ENCODE measurements around the gene UGT3A2.
A peak's percentile ranks its signal among the peaks of the same experiment; 100 is the strongest.

The UGT3A2 gene

DNA sequence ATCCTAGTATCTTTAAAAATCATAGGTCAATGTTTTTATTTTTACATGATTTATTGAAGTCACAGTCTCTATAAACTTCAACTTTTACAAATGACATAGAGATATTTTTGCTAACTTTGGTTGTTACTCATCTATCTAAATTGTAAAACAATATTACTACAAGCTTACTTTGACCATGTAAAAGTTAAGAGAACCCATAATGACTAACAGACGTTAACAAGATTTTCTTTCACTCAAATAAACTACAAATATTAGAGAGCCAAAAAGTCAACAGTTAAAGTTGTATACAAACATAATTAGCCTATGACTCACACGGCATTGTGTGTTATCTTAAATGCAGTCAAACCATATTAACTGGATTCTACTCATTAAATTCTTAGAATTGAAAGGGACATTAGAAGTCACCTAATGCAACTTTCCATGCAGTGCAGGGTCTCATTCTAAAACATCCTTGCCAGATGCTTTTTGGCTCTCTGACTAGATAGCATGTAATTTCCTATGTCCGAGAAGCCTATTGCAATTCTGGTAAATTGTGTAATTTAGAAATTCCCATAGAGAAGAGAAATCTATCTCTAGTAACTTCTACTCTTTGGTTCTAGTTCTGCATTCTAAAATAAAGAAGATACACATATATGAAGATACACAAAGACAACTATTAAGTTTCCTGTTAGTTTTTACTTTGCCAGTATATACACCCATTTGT is 42.2 kb upstream of the UGT3A2 start:
- Histone ChIP-seq H3K27ac (ENCODE audit: extremely low read depth, low read depth, low read length) (no peak overlapping the region), H3K36me3 (ENCODE audit: control insufficient read depth in 2 of 2, insufficient read depth in 1 of 2, low read length in 2 of 2) (peaks cover 27 to 29% of the 10 kb centered on the region in 2 experiments), H3K4me1 (ENCODE audit: control insufficient read depth, insufficient read depth, low read length) (no peaks in the 10 kb centered on the region), H3K9me3 (ENCODE audit: control insufficient read depth, insufficient read depth, low read depth, low read length) (no peaks in the 10 kb centered on the region), H3K4me3 (ENCODE audit: low read depth, low read length) (no peak overlapping the region)
- ChIA-PET CTCF (no interaction called here), POLR2A (no interaction called here)
- no peak for TF ChIP-seq ZNF292 (tag by site-specific recombination; IDR thresholded peaks at IDR 0.05; ENCODE audit: borderline replicate concordance, low read depth)
- TF ChIP-seq ZNF596 (tag by site-specific recombination; IDR thresholded peaks at IDR 0.05): no peak
- TF ChIP-seq ZNF2 (tag by site-specific recombination; IDR thresholded peaks at IDR 0.05): no peak
- TF ChIP-seq ZNF366 (tag by site-specific recombination; conservative IDR thresholded peaks at IDR 0.05): no peak
- TF ChIP-seq, protein P1, sequence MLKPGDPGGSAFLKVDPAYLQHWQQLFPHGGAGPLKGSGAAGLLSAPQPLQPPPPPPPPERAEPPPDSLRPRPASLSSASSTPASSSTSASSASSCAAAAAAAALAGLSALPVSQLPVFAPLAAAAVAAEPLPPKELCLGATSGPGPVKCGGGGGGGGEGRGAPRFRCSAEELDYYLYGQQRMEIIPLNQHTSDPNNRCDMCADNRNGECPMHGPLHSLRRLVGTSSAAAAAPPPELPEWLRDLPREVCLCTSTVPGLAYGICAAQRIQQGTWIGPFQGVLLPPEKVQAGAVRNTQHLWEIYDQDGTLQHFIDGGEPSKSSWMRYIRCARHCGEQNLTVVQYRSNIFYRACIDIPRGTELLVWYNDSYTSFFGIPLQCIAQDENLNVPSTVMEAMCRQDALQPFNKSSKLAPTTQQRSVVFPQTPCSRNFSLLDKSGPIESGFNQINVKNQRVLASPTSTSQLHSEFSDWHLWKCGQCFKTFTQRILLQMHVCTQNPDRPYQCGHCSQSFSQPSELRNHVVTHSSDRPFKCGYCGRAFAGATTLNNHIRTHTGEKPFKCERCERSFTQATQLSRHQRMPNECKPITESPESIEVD (tag by site-specific recombination; IDR thresholded peaks at IDR 0.05): peak; percentile 31; the same call in 1 of the 2 replicates
- no peak for TF ChIP-seq ZNF48 (tag by site-specific recombination; IDR thresholded peaks at IDR 0.05)

DNA sequence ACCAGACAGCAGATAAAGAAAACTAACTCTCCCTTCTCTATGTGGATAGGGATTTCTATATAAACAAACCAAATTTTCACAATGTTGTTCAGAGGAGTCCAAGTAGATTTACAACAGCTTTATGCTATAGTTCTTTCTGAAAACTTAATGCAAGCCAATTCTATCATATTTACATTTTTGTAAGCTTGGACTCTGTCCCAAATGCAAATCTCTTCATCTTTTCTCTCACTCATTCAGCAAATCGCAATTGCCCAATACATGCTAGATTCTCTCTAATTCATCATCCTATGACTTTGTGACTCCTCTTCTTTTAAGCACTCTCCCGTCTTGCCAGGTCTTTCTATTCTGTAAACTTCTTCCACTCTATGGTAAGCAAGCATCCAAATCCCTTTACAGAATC is 39.1 kb upstream of the UGT3A2 start:
- Histone ChIP-seq H3K9me3 (ENCODE audit: control insufficient read depth, insufficient read depth, low read depth, low read length) (no peaks in the 10 kb centered on the region), H3K4me1 (ENCODE audit: control insufficient read depth, insufficient read depth, low read length) (no peaks in the 10 kb centered on the region), H3K4me3 (ENCODE audit: low read depth, low read length) (no peak overlapping the region), H3K36me3 (ENCODE audit: control insufficient read depth in 2 of 2, insufficient read depth in 1 of 2, low read length in 2 of 2) (peaks cover 24 to 26% of the 10 kb centered on the region in 2 experiments), H3K27ac (ENCODE audit: extremely low read depth, low read depth, low read length) (no peak overlapping the region)
- ChIA-PET POLR2A (no interaction called here), CTCF (interaction anchor here (2.6 kb wide), 1 partner anchor 16 kb away, joined by 9 read pairs; no protein-coding TSS in a partner anchor)
- TF ChIP-seq ZXDB (tag by site-specific recombination; IDR thresholded peaks at IDR 0.05) (no peak), GFI1B (tag by site-specific recombination; IDR thresholded peaks at IDR 0.05) (no peak), ZNF701 (tag by site-specific recombination; IDR thresholded peaks at IDR 0.05) (no peak), ZNF23 (tag by site-specific recombination; IDR thresholded peaks at IDR 0.05; ENCODE audit: borderline replicate concordance) (no peak), ZNF626 (tag by site-specific recombination; IDR thresholded peaks at IDR 0.05) (no peak), ZNF302 (tag by site-specific recombination; IDR thresholded peaks at IDR 0.05; ENCODE audit: low read depth) (no peak), ZNF843 (tag by site-specific recombination; IDR thresholded peaks at IDR 0.05) (no peak), ZNF544 (tag by site-specific recombination; IDR thresholded peaks at IDR 0.05) (no peak), ZNF629 (tag by site-specific recombination; IDR thresholded peaks at IDR 0.05) (no peak), ZNF658 (tag by site-specific recombination; IDR thresholded peaks at IDR 0.05) (no peak), ZNF600 (tag by site-specific recombination; IDR thresholded peaks at IDR 0.05) (no peak), ZNF133 (tag by site-specific recombination; IDR thresholded peaks at IDR 0.05) (no peak), ZNF114 (tag by site-specific recombination; IDR thresholded peaks at IDR 0.05) (no peak), HOXA7 (CRISPR knock-in tag; IDR thresholded peaks at IDR 0.05; ENCODE audit: borderline replicate concordance) (no peak), PRDM1 (tag by site-specific recombination; IDR thresholded peaks at IDR 0.05) (no peak), ZNF433 (tag by site-specific recombination; IDR thresholded peaks at IDR 0.05; ENCODE audit: low read depth) (no peak), ZBTB8A (tag by site-specific recombination; IDR thresholded peaks at IDR 0.05) (no peak)
- TF ChIP-seq, protein P2, sequence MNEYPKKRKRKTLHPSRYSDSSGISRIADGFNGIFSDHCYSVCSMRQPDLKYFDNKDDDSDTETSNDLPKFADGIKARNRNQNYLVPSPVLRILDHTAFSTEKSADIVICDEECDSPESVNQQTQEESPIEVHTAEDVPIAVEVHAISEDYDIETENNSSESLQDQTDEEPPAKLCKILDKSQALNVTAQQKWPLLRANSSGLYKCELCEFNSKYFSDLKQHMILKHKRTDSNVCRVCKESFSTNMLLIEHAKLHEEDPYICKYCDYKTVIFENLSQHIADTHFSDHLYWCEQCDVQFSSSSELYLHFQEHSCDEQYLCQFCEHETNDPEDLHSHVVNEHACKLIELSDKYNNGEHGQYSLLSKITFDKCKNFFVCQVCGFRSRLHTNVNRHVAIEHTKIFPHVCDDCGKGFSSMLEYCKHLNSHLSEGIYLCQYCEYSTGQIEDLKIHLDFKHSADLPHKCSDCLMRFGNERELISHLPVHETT (tag by site-specific recombination; IDR thresholded peaks at IDR 0.05): no peak
- TF ChIP-seq, protein P3, sequence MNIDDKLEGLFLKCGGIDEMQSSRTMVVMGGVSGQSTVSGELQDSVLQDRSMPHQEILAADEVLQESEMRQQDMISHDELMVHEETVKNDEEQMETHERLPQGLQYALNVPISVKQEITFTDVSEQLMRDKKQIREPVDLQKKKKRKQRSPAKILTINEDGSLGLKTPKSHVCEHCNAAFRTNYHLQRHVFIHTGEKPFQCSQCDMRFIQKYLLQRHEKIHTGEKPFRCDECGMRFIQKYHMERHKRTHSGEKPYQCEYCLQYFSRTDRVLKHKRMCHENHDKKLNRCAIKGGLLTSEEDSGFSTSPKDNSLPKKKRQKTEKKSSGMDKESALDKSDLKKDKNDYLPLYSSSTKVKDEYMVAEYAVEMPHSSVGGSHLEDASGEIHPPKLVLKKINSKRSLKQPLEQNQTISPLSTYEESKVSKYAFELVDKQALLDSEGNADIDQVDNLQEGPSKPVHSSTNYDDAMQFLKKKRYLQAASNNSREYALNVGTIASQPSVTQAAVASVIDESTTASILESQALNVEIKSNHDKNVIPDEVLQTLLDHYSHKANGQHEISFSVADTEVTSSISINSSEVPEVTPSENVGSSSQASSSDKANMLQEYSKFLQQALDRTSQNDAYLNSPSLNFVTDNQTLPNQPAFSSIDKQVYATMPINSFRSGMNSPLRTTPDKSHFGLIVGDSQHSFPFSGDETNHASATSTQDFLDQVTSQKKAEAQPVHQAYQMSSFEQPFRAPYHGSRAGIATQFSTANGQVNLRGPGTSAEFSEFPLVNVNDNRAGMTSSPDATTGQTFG (tag by site-specific recombination; IDR thresholded peaks at IDR 0.05; ENCODE audit: borderline replicate concordance): no peak
- TF ChIP-seq, protein P4, sequence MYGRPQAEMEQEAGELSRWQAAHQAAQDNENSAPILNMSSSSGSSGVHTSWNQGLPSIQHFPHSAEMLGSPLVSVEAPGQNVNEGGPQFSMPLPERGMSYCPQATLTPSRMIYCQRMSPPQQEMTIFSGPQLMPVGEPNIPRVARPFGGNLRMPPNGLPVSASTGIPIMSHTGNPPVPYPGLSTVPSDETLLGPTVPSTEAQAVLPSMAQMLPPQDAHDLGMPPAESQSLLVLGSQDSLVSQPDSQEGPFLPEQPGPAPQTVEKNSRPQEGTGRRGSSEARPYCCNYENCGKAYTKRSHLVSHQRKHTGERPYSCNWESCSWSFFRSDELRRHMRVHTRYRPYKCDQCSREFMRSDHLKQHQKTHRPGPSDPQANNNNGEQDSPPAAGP (tag by site-specific recombination; IDR thresholded peaks at IDR 0.05): no peak

Data from HEK293 (cell line).